AG09309 (cell line): ENCODE measurements around the gene FMN2.

ENCODE experiments used
- DNase-seq: peaks from one replicate; pipeline ENCODE4 v3.0.0-alpha.2; 2010; ENCODE audit warnings: low read depth
- H3K4me3 ChIP-seq: 2 replicates; pipeline ENCODE4 v1.5.1; 2011; ENCODE audit warnings: mild to moderate bottlenecking, low read depth, low read length, moderate library complexity; ENCODE audit not compliant: control insufficient read depth
- TF ChIP-seq, protein P1 (sequence below): IDR thresholded peaks from 2 replicates; pipeline ENCODE4 v1.5.1; 2011; ENCODE audit warnings: mild to moderate bottlenecking, low read depth, low read length, inconsistent platforms; ENCODE audit not compliant: insufficient read depth, control insufficient read depth; ENCODE audit errors: missing control alignments

Gene FMN2

DNA sequence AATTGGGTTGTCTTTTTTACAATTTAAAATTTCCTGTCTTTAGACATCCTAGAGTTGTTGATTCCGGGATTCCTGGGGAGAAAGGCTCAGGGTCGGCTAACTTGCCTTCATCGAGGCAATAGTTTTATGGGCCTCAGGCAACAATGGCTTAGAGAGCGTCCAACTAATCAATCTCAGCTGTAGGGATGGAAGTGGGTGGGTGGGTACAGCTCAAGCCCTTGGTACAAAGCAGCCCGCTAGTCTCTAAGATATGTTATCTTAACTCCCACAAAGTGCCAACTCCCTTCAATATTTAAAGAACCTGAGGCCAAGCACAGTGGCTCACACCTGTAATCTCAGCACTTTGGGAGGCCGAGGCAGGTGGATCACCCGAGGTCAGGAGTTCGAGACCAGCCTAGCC is 6.9 kb upstream of the FMN2 start:
- DNase-seq = no peak
- TF ChIP-seq, protein P1, sequence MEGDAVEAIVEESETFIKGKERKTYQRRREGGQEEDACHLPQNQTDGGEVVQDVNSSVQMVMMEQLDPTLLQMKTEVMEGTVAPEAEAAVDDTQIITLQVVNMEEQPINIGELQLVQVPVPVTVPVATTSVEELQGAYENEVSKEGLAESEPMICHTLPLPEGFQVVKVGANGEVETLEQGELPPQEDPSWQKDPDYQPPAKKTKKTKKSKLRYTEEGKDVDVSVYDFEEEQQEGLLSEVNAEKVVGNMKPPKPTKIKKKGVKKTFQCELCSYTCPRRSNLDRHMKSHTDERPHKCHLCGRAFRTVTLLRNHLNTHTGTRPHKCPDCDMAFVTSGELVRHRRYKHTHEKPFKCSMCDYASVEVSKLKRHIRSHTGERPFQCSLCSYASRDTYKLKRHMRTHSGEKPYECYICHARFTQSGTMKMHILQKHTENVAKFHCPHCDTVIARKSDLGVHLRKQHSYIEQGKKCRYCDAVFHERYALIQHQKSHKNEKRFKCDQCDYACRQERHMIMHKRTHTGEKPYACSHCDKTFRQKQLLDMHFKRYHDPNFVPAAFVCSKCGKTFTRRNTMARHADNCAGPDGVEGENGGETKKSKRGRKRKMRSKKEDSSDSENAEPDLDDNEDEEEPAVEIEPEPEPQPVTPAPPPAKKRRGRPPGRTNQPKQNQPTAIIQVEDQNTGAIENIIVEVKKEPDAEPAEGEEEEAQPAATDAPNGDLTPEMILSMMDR = no peak
- H3K4me3 ChIP-seq = no peak overlapping the region

DNA sequence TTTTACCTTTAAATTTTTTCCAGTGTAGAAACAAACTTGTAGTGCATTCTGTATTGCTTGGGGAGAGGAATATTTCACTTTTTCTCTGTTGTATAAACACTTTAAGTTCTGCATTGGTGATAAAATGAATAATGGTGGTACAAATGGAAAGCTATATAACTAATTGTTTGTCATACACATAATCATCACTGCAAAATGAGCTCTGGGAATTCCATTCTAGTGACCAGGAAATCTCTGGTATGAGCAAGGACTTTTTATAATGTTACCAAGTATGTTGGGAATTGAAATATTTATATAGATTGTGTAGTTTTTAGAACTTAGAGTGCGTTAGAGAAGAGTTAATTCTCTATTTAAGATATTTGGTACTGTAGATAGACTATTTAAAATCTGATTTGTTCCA is 5.0 kb upstream of the FMN2 start:
- TF ChIP-seq, protein P1 = no peak
- H3K4me3 ChIP-seq = no peak overlapping the region
- DNase-seq = no peak

DNA sequence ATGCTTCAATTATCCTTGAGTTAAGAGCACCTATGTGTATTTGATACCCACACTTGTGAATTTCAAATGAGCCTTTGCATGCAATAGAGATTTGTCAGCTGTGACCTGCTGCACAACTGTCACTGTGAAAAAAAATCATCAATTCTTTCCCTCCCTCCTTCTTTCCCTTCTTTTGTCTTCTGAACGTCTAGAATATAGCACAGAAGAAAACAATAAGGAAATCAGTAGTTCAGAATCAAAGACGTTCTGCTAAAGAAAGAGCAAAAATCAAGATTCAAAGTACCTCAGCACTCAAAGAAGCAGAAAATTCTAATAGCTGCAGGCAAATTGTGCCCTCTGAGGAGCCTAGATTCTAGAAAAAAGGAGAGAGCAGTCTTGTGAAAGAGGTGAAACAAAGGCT is 1.7 kb upstream of the FMN2 start:
- no peak for DNase-seq
- no peak overlapping the region for H3K4me3 ChIP-seq
- TF ChIP-seq, protein P1 = no peak

DNA sequence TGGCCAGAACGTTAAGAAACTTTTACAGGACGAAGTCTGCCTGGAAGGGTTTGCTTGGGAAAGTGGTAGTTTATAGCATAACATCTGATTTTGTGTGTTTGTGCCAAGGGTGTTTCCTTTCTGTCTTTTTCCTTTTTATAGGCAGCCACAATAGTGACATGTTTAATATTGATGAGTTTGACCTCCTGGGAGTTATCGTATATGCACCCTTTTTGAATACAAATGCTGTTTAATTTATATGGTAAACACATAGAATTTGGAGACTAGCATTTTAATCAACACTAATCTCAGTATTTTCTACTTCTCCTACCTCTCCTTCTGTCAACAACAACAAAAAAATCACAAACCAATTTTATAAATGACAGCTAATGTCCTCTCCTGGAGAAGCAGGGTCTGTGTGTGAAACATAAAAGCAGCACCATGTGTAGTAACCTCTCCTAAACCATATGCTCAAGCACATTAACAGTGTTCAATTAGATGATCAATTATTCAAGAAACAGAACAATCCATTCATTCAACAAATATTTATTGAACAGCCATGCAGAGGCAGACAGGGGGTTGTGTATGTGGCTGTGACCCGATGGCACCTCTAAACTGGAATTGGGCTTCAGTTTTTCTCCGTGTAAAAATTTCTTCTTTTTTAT is 604 bp upstream of the FMN2 start:
- DNase-seq = no peak
- H3K4me3 ChIP-seq = peak overlapping the region; percentile 39
- TF ChIP-seq, protein P1 = no peak

DNA sequence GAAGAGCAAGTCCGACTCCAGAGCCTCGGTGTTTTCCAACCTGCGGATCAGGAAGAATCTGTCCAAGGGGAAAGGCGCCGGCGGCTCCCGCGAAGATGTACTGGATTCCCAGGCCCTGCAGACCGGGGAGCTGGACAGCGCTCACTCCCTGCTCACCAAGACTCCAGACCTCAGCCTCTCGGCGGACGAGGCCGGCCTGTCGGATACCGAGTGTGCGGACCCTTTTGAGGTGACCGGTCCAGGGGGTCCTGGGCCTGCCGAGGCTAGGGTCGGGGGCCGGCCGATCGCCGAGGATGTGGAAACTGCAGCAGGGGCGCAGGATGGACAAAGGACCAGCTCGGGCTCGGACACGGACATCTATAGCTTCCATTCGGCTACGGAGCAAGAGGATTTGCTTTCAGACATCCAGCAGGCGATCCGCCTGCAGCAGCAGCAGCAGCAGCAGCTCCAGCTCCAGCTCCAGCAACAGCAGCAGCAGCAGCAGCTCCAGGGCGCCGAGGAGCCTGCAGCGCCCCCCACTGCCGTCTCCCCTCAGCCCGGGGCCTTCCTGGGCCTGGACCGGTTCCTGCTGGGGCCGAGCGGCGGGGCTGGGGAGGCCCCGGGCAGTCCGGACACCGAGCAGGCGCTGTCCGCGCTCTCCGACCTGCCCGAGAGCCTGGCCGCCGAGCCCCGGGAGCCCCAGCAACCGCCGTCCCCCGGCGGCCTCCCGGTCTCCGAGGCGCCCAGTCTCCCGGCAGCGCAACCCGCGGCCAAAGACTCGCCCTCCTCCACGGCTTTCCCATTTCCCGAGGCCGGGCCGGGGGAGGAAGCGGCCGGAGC is 827 bp downstream of the FMN2 start:
- H3K4me3 ChIP-seq = peak overlapping the region; percentile 77
- TF ChIP-seq, protein P1 = peak; percentile 42
- no peak for DNase-seq

DNA sequence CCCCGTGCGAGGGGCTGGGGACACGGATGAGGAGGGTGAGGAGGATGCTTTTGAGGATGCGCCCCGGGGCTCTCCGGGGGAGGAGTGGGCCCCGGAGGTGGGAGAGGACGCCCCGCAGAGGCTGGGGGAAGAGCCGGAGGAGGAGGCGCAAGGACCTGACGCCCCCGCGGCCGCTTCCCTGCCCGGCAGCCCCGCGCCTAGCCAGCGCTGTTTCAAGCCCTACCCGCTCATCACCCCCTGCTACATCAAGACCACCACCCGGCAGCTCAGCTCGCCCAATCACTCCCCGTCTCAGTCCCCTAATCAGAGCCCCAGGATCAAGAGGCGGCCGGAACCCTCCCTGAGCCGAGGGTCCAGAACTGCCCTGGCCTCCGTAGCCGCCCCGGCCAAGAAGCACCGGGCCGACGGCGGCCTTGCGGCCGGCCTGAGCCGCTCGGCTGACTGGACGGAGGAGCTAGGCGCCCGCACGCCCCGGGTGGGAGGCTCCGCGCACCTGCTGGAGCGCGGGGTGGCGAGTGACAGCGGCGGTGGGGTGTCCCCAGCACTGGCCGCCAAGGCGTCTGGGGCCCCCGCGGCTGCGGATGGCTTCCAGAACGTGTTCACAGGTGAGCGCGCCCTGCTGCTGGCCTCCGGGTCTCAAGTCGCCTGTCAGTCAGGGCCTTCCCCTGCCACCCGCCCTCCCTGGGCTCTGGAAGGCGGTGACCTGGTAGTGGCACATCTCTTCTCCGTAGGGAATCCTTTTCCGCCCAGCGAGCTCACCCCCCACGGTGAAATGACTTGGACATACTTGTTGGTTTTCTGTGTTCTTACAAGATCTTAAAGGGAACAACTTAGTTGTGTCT is 1.7 kb downstream of the FMN2 start:
- no peak for DNase-seq
- TF ChIP-seq, protein P1 = no peak
- H3K4me3 ChIP-seq = peak overlapping the region; percentile 77
